ENCODE data around the gene LRRN1.
A peak's percentile ranks its signal among the peaks of the same experiment; 100 is the strongest.

Gene LRRN1

GRCh38 chr3:3798631-3799113 lies 559 bp upstream of the LRRN1 start:
- ATAC-seq = peak; percentile 67
- Mint-ChIP-seq H3K4me3 (peak overlapping the region; percentile 77), H3K36me3 (ENCODE audit: low read depth) (no peaks in the 10 kb centered on the region), H3K27me3 (peaks cover 44% of the 10 kb centered on the region), H3K9me3 (peaks cover 4% of the 10 kb centered on the region), H3K27ac (peak overlapping the region; percentile 17), H3K4me1 (peaks cover 18% of the 10 kb centered on the region)
- DNase-seq = peak; percentile 33

GRCh38 chr3:3800080-3800455 lies 837 bp downstream of the LRRN1 start:
- H3K4me1 Mint-ChIP-seq = peaks cover 18% of the 10 kb centered on the region
- no peaks in the 10 kb centered on the region for H3K9me3 Mint-ChIP-seq
- H3K36me3 Mint-ChIP-seq (ENCODE audit: low read depth) = no peaks in the 10 kb centered on the region
- H3K4me3 Mint-ChIP-seq = peak overlapping the region; percentile 74
- peaks cover 44% of the 10 kb centered on the region for H3K27me3 Mint-ChIP-seq
- DNase-seq (peak; percentile 7), ATAC-seq (no peak)
- H3K27ac Mint-ChIP-seq = no peak overlapping the region

GRCh38 chr3:3800685-3801493 lies 1.7 kb downstream of the LRRN1 start:
- Mint-ChIP-seq H3K9me3 (no peaks in the 10 kb centered on the region), H3K4me3 (peak overlapping the region; percentile 74), H3K27ac (no peak overlapping the region), H3K27me3 (peaks cover 44% of the 10 kb centered on the region), H3K4me1 (peaks cover 18% of the 10 kb centered on the region), H3K36me3 (ENCODE audit: low read depth) (no peaks in the 10 kb centered on the region)
- ATAC-seq = no peak
- no peak for DNase-seq

- Mint-ChIP-seq H3K27me3 (peaks cover 43% of the 10 kb centered on the region), H3K36me3 (ENCODE audit: low read depth) (no peaks in the 10 kb centered on the region), H3K4me1 (peaks cover 18% of the 10 kb centered on the region), H3K27ac (no peak overlapping the region), H3K4me3 (peak overlapping the region; percentile 48), H3K9me3 (no peaks in the 10 kb centered on the region)
- DNase-seq = no peak
- ATAC-seq = no peak
Observed at GRCh38 chr3:3801494-3801841, 2.2 kb downstream of the LRRN1 start.

GRCh38 chr3:3802046-3802445 lies 2.8 kb downstream of the LRRN1 start:
- Mint-ChIP-seq H3K4me1 (peaks cover 18% of the 10 kb centered on the region), H3K36me3 (ENCODE audit: low read depth) (no peaks in the 10 kb centered on the region), H3K4me3 (no peak overlapping the region), H3K27me3 (peaks cover 37% of the 10 kb centered on the region), H3K27ac (no peak overlapping the region), H3K9me3 (no peaks in the 10 kb centered on the region)
- DNase-seq (no peak), ATAC-seq (no peak)

GRCh38 chr3:3804560-3804959 lies 5.3 kb downstream of the LRRN1 start:
- Mint-ChIP-seq H3K27me3 (peaks cover 21% of the 10 kb centered on the region), H3K36me3 (ENCODE audit: low read depth) (no peaks in the 10 kb centered on the region), H3K27ac (no peak overlapping the region), H3K9me3 (no peaks in the 10 kb centered on the region), H3K4me1 (peaks cover 8% of the 10 kb centered on the region), H3K4me3 (no peak overlapping the region)
- ATAC-seq (no peak), DNase-seq (no peak)

GRCh38 chr3:3806092-3806491 lies 6.9 kb downstream of the LRRN1 start:
- no peak for ATAC-seq
- Mint-ChIP-seq H3K27ac (no peak overlapping the region), H3K4me1 (peaks cover 3% of the 10 kb centered on the region), H3K4me3 (no peak overlapping the region), H3K9me3 (no peaks in the 10 kb centered on the region), H3K36me3 (ENCODE audit: low read depth) (no peaks in the 10 kb centered on the region), H3K27me3 (peaks cover 15% of the 10 kb centered on the region)
- DNase-seq = no peak

GRCh38 chr3:3806856-3807255 lies 7.6 kb downstream of the LRRN1 start:
- H3K9me3 Mint-ChIP-seq = no peaks in the 10 kb centered on the region
- H3K27me3 Mint-ChIP-seq = peaks cover 7% of the 10 kb centered on the region
- H3K27ac Mint-ChIP-seq = no peak overlapping the region

GRCh38 chr3:3813013-3813412 lies 13.8 kb downstream of the LRRN1 start:
- no peak for DNase-seq
- H3K36me3 Mint-ChIP-seq (ENCODE audit: low read depth) = no peaks in the 10 kb centered on the region
- no peak overlapping the region for H3K4me3 Mint-ChIP-seq
- no peak overlapping the region for H3K27ac Mint-ChIP-seq
- ATAC-seq = no peak
- H3K4me1 Mint-ChIP-seq = no peaks in the 10 kb centered on the region
- H3K27me3 Mint-ChIP-seq = no peaks in the 10 kb centered on the region
- no peaks in the 10 kb centered on the region for H3K9me3 Mint-ChIP-seq

More at GRCh38 chr3:3806856-3807255, 7.6 kb downstream of the LRRN1 start:
- Mint-ChIP-seq H3K4me3 (no peak overlapping the region), H3K4me1 (no peaks in the 10 kb centered on the region), H3K36me3 (ENCODE audit: low read depth) (no peaks in the 10 kb centered on the region)
- ATAC-seq = no peak
- no peak for DNase-seq

GRCh38 chr3:3815206-3815605 lies 16.0 kb downstream of the LRRN1 start:
- H3K4me1 Mint-ChIP-seq = no peaks in the 10 kb centered on the region
- no peak for DNase-seq
- H3K27ac Mint-ChIP-seq = no peak overlapping the region
- no peak overlapping the region for H3K4me3 Mint-ChIP-seq
- no peaks in the 10 kb centered on the region for H3K9me3 Mint-ChIP-seq
- no peak for ATAC-seq
- no peaks in the 10 kb centered on the region for H3K36me3 Mint-ChIP-seq (ENCODE audit: low read depth)
- no peaks in the 10 kb centered on the region for H3K27me3 Mint-ChIP-seq

- ATAC-seq (no peak), DNase-seq (no peak)
- H3K27ac Mint-ChIP-seq = no peak overlapping the region
- no peaks in the 10 kb centered on the region for H3K9me3 Mint-ChIP-seq
- H3K4me3 Mint-ChIP-seq = no peak overlapping the region
- H3K36me3 Mint-ChIP-seq (ENCODE audit: low read depth) = no peaks in the 10 kb centered on the region
- H3K4me1 Mint-ChIP-seq = no peaks in the 10 kb centered on the region
- H3K27me3 Mint-ChIP-seq = no peaks in the 10 kb centered on the region
Observed at GRCh38 chr3:3816034-3816433, 16.8 kb downstream of the LRRN1 start.

GRCh38 chr3:3817865-3818264 lies 18.6 kb downstream of the LRRN1 start:
- Mint-ChIP-seq H3K36me3 (ENCODE audit: low read depth) (no peaks in the 10 kb centered on the region), H3K27me3 (no peaks in the 10 kb centered on the region), H3K27ac (no peak overlapping the region), H3K4me1 (no peaks in the 10 kb centered on the region), H3K4me3 (no peak overlapping the region), H3K9me3 (no peaks in the 10 kb centered on the region)
- ATAC-seq = no peak
- no peak for DNase-seq

GRCh38 chr3:3821777-3822176 lies 22.5 kb downstream of the LRRN1 start:
- Mint-ChIP-seq H3K27me3 (no peaks in the 10 kb centered on the region), H3K4me3 (no peak overlapping the region), H3K9me3 (no peaks in the 10 kb centered on the region), H3K4me1 (no peaks in the 10 kb centered on the region), H3K27ac (no peak overlapping the region), H3K36me3 (ENCODE audit: low read depth) (no peaks in the 10 kb centered on the region)
- ATAC-seq = no peak
- DNase-seq = no peak

- no peak for DNase-seq
- Mint-ChIP-seq H3K27ac (no peak overlapping the region), H3K27me3 (no peaks in the 10 kb centered on the region), H3K4me3 (no peak overlapping the region), H3K9me3 (no peaks in the 10 kb centered on the region), H3K4me1 (no peaks in the 10 kb centered on the region), H3K36me3 (ENCODE audit: low read depth) (no peaks in the 10 kb centered on the region)
- no peak for ATAC-seq
Observed at GRCh38 chr3:3825035-3825434, 25.8 kb downstream of the LRRN1 start.

- Mint-ChIP-seq H3K9me3 (no peaks in the 10 kb centered on the region), H3K4me3 (no peak overlapping the region), H3K4me1 (no peaks in the 10 kb centered on the region), H3K36me3 (ENCODE audit: low read depth) (no peaks in the 10 kb centered on the region), H3K27ac (no peak overlapping the region), H3K27me3 (no peaks in the 10 kb centered on the region)
- ATAC-seq (no peak), DNase-seq (no peak)
Observed at GRCh38 chr3:3826521-3826920, 27.3 kb downstream of the LRRN1 start.

GRCh38 chr3:3827111-3827510 lies 27.9 kb downstream of the LRRN1 start:
- Mint-ChIP-seq H3K4me1 (no peaks in the 10 kb centered on the region), H3K27me3 (no peaks in the 10 kb centered on the region), H3K4me3 (no peak overlapping the region), H3K9me3 (no peaks in the 10 kb centered on the region), H3K27ac (no peak overlapping the region), H3K36me3 (ENCODE audit: low read depth) (no peaks in the 10 kb centered on the region)
- DNase-seq (no peak), ATAC-seq (no peak)
